Measurements from ENCODE around the gene FTSJ3. TPM values are rescaled to one million over a fixed set of nuclear protein-coding genes. Genes with fewer than 3 reads are reported as not detected.
"Not testable (repeated sequence)": the region's sequence is repeated elsewhere in the genome, so short reads cannot be mapped to it uniquely, and the experiment has no call there.

FTSJ3 gene, protein sequence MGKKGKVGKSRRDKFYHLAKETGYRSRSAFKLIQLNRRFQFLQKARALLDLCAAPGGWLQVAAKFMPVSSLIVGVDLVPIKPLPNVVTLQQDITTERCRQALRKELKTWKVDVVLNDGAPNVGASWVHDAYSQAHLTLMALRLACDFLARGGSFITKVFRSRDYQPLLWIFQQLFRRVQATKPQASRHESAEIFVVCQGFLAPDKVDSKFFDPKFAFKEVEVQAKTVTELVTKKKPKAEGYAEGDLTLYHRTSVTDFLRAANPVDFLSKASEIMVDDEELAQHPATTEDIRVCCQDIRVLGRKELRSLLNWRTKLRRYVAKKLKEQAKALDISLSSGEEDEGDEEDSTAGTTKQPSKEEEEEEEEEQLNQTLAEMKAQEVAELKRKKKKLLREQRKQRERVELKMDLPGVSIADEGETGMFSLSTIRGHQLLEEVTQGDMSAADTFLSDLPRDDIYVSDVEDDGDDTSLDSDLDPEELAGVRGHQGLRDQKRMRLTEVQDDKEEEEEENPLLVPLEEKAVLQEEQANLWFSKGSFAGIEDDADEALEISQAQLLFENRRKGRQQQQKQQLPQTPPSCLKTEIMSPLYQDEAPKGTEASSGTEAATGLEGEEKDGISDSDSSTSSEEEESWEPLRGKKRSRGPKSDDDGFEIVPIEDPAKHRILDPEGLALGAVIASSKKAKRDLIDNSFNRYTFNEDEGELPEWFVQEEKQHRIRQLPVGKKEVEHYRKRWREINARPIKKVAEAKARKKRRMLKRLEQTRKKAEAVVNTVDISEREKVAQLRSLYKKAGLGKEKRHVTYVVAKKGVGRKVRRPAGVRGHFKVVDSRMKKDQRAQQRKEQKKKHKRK
- total RNA-seq (2014; rRNA removed) (82.4 and 112 TPM in 2 replicates), Bru-seq, nascent RNA (percentile 98 among the genes with signal in this experiment), BruChase-seq, experiment 1, labeled RNA remaining after a 6-hour chase (percentile 99 among the genes with signal in this experiment), BruChase-seq, experiment 2, labeled RNA remaining after a 2-hour chase (percentile 97 among the genes with signal in this experiment)
- long read RNA-seq, transcript FTSJ3-201 (21 exons, 3,559 nt), result major isoform, 98 of 286 reads
- long read RNA-seq, partial matches to known transcripts, result 147 of 286 reads
- long read RNA-seq, other reads (novel, unspliced or antisense), result 41 of 286 reads

GRCh38 chr17:63827002-63827800 lies at the start of gene FTSJ3, which contains the start of gene PSMC5:
Gene FTSJ3 (minus strand): TSS chr17:63827663. CDS start chr17:63826902, 761 bp downstream.
Gene PSMC5 (plus strand): TSS chr17:63827431. CDS start chr17:63827491, 60 bp downstream.
- peak within 1 kb of the TSS; percentile 86 for H2AFZ ChIP-seq (ENCODE audit: low read length)
- peaks cover 22% of the 10 kb centered on the region for H3K4me1 ChIP-seq (ENCODE audit: insufficient read depth, low read length)
- peak within 1 kb of the TSS; percentile 89 for H3K4me3 ChIP-seq (ENCODE audit: low read length)
- H3K27ac ChIP-seq (ENCODE audit: low read length), result peak within 1 kb of the TSS; percentile 81
- no TSS peak for BruUV-seq (replicated peaks)
- intact Hi-C loops (cut with micrococcal nuclease), result loop anchor here (1.0 to 5.0 kb wide), 3 partner anchors 16 to 130 kb away; partner anchors contain the start of gene CCDC47
- ChIA-PET CTCF (interaction anchor here (0.5 to 0.8 kb wide), 3 partner anchors 16 to 201 kb away, joined by 3 to 12 read pairs (median 3); no protein-coding TSS in a partner anchor), POLR2A (ENCODE audit: unreplicated experiment) (interaction anchor here (0.5 to 1.0 kb wide), 4 partner anchors 22 to 86 kb away, joined by 3 to 6 read pairs (median 4); partner anchors contain the start of gene CCDC47)
- peaks cover 76% of the 10 kb centered on the region for H3K36me3 ChIP-seq (ENCODE audit: low read depth, low read length)
- DNase-seq (peak; percentile 97), ATAC-seq (peak; percentile 91)
- peaks cover 61% of the 10 kb centered on the region for H3K79me2 ChIP-seq (ENCODE audit: low read length)
- H3K27me3 ChIP-seq (ENCODE audit: low read length), result no peaks in the 10 kb centered on the region
- H3K4me2 ChIP-seq (ENCODE audit: low read length), result peak within 1 kb of the TSS; percentile 97
- H3F3A ChIP-seq (ENCODE audit: low read length, unreplicated experiment), result no peaks in the 10 kb centered on the region
- no peaks in the 10 kb centered on the region for H3K9me3 ChIP-seq (ENCODE audit: low read length)
- peaks cover 29% of the 10 kb centered on the region for H4K20me1 ChIP-seq (ENCODE audit: low read length)
- TF ChIP-seq EZH2phosphoT487 (IDR thresholded peaks at IDR 0.05; ENCODE audit: borderline replicate concordance, low read length), result no peak
- TF ChIP-seq CTCF (conservative IDR thresholded peaks at IDR 0.05; ENCODE audit: low read depth, low read length), result peak; percentile 63
- H3K9me2 ChIP-seq (replicated peaks; ENCODE audit: low read length), result no peaks in the 10 kb centered on the region
- peak within 1 kb of the TSS; percentile 91 for H3K9ac ChIP-seq (ENCODE audit: low read length)

DNA sequence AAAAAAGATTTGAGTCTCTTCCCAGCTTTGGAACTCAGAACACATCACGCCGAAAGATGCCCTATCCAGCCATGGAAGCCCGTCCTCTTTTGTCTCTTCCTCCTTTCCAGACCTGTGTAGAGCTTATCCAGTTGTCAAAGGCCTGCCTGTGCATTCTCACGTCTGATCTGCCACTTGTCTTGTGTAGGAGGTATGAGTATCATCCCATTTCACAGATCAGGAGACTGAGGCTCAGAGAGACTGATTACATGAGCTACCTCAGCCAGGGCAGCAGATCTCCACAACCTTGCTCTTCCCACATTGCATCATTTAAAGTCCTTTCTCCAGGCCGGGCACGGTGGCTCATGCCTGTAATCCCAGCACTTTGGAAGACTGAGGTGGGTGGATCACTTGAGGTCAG lies 47.2 kb upstream of the FTSJ3 start:
- H4K20me1 ChIP-seq (ENCODE audit: low read length); H3K4me2 ChIP-seq (ENCODE audit: low read length); intact Hi-C loops (cut with micrococcal nuclease); DNase-seq; CTCF ChIA-PET; H3K27ac ChIP-seq (ENCODE audit: low read length); H3K9me3 ChIP-seq (ENCODE audit: low read length); H3K4me3 ChIP-seq (ENCODE audit: low read length); H2AFZ ChIP-seq (ENCODE audit: low read length); H3K9ac ChIP-seq (ENCODE audit: low read length); H3K27me3 ChIP-seq (ENCODE audit: low read length); H3K9me2 ChIP-seq (replicated peaks; ENCODE audit: low read length); ATAC-seq; BruUV-seq (replicated peaks); H3K36me3 ChIP-seq (ENCODE audit: low read depth, low read length); H3K4me1 ChIP-seq (ENCODE audit: insufficient read depth, low read length); H3F3A ChIP-seq (ENCODE audit: low read length, unreplicated experiment); H3K79me2 ChIP-seq (ENCODE audit: low read length); POLR2A ChIA-PET (ENCODE audit: unreplicated experiment): not testable (repeated sequence)

- peak; percentile 42; the same call in 1 of the 2 replicates for ATAC-seq
- CTCF ChIA-PET; H3K36me3 ChIP-seq (ENCODE audit: low read depth, low read length); H3K4me1 ChIP-seq (ENCODE audit: insufficient read depth, low read length); H3K9ac ChIP-seq (ENCODE audit: low read length); H3K79me2 ChIP-seq (ENCODE audit: low read length); BruUV-seq (replicated peaks); DNase-seq; H3K27ac ChIP-seq (ENCODE audit: low read length); H3K9me2 ChIP-seq (replicated peaks; ENCODE audit: low read length); H3K27me3 ChIP-seq (ENCODE audit: low read length); intact Hi-C loops (cut with micrococcal nuclease); H2AFZ ChIP-seq (ENCODE audit: low read length); H4K20me1 ChIP-seq (ENCODE audit: low read length); H3K4me3 ChIP-seq (ENCODE audit: low read length); H3F3A ChIP-seq (ENCODE audit: low read length, unreplicated experiment); H3K9me3 ChIP-seq (ENCODE audit: low read length); H3K4me2 ChIP-seq (ENCODE audit: low read length): not testable (repeated sequence)
- POLR2A ChIA-PET (ENCODE audit: unreplicated experiment), result interaction anchor here (0.7 kb wide), 1 partner anchor 72 kb away, joined by 3 read pairs; no protein-coding TSS in a partner anchor
Observed at GRCh38 chr17:63874061-63874626, 46.7 kb upstream of the FTSJ3 start.

GRCh38 chr17:63873577-63873976 lies 46.1 kb upstream of the FTSJ3 start, which contains the start of gene CSH2:
Gene CSH2 (minus strand): TSS chr17:63873677. CDS start chr17:63873614, 63 bp downstream.
- H3K4me2 ChIP-seq (ENCODE audit: low read length); H3K27ac ChIP-seq (ENCODE audit: low read length); H3K27me3 ChIP-seq (ENCODE audit: low read length); H4K20me1 ChIP-seq (ENCODE audit: low read length); H3K9ac ChIP-seq (ENCODE audit: low read length); DNase-seq; ATAC-seq; intact Hi-C loops (cut with micrococcal nuclease); H3K4me1 ChIP-seq (ENCODE audit: insufficient read depth, low read length); H3K4me3 ChIP-seq (ENCODE audit: low read length); H3K9me3 ChIP-seq (ENCODE audit: low read length); H3K36me3 ChIP-seq (ENCODE audit: low read depth, low read length); H3K79me2 ChIP-seq (ENCODE audit: low read length); H3K9me2 ChIP-seq (replicated peaks; ENCODE audit: low read length); H3F3A ChIP-seq (ENCODE audit: low read length, unreplicated experiment); H2AFZ ChIP-seq (ENCODE audit: low read length); BruUV-seq (replicated peaks); CTCF ChIA-PET: not testable (repeated sequence)
- POLR2A ChIA-PET (ENCODE audit: unreplicated experiment), result interaction anchor here (0.7 kb wide), 1 partner anchor 73 kb away, joined by 3 read pairs; no protein-coding TSS in a partner anchor

All from PC-3 (cell line).